Embryonic facial prominence (tissue), 1 donor: ENCODE data around the gene TACC2.
"Not testable (repeated sequence)": the region's sequence is repeated elsewhere in the genome, so short reads cannot be mapped to it uniquely, and the experiment has no call there.

Experiments
- DNase-seq: peaks from one replicate; pipeline ENCODE4 v3.0.0-alpha.2; 2016; ENCODE audit errors: extremely low spot score

TACC2 gene

GRCh38 chr10:121984463-121984862 is 4.5 kb upstream of the TACC2 start:
- no peak for DNase-seq

DNA sequence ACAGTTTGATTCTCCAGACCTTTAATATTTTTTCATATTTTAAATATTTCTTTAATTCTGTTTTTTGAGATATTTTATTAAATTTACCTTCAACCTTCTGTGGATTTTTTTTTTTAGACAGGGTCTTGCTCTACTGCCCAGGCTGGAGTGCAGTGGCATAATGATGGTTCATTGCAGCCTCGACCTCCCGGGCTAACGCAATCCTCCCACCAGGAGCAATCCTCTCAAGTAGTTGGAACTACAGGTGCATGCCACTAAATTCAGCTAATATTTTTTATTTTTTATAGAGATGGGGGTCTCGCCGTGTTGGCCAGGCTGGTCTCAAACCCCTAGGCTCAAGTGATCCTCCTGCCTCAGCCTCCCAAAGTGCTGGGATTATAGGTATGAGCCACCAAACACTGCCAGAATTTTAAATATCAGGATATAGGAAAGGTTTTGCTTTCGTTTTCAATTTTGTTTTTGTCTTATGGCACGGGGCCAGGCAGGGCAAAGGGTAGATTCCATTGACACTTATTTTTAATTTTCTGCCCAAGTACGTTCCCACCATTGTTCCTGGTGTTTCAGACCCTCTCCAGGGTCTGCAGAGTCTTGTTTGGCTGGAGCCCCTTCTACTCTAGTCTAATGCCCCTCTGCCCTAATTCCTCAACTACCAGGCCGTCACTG is 1.2 kb downstream of the TACC2 start:
- no peak for DNase-seq

DNA sequence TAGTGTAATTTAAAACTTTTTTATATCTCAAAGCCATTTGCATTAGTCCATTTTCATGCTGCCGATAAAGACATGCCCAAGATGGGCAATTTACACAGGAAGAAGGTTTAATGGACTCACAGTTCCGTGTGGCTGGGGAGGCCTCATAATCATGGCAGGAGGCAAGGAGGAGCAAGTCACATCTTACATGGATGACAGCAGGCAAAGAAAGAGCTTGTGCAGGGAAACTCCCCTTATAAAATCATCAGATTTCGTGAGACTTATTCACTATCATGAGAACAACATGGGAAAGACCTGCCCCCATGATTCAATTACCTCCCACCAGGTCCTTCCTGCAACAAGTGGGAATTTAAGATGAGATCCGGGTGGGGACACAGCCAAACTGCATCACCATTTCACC is 2.8 kb downstream of the TACC2 start:
- not testable (repeated sequence) for DNase-seq

DNA sequence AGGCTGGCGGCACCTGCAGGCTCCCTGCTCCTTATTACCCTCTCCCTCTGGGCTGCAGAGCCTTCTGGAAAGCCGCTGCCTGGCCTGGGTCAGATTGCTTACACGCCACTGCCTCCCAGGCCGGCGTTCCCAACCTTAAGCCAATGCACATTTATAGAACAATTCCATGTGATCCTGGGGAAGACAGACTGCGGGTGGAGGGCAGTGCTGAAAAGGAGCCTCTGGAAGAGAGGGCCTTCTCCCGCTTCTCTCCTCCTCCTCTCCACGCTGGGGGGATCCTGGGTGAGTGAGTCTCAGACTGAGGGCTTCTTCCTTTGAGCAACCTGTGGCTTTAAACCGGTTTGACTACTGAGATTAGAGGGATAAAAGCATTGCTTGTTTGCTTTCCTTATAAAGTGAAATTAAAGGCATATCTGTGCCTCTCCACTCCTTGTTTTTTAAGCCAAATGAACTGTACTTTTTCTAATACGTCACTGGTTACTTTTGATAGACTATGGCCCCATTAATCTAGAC is 5.5 kb downstream of the TACC2 start:
- DNase-seq = no peak

- DNase-seq = no peak
These were observed 9.5 kb downstream of the TACC2 start for GRCh38 chr10:121998462-121998861.

DNA sequence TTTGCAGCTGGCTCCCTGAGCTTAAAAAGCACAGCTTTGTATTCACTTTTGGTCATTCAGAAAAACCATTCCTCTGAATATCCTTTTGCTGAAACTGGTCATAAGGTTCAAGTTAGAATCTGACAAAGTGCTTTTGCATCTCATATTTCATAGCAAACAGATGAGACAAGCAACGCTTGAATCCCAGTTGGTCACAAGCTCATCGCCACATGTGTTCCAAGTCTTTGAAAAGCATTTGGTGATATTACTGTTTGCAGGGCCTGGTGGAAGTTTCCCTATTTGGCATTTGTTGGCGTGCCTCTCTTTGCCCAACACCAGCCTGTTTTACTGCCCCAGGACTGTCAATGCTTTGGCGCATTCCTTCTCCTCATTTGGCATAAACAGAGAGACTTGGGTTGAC is 10.3 kb downstream of the TACC2 start:
- DNase-seq = no peak

GRCh38 chr10:122001698-122002097 is 12.7 kb downstream of the TACC2 start:
- no peak for DNase-seq

DNA sequence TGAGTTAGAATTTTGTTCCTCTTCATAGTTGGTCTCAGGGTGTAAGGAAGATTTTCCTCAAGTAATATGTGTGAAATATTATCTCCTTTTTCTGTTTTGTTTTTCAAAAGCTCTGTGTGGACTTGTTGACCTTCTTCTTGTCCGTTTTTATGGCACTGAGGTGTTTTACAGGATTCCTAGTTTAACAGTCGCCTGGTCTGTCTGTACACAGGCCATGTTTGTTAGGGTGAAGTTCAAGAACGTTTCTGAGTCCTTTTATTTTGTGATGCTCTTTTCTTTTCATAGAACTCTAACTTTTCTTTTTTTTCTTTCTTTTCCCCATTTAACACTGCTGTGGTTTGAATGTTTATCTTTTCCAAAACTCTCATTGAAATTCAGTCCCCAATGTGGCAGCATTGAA is 18.5 kb downstream of the TACC2 start:
- DNase-seq = no peak

DNA sequence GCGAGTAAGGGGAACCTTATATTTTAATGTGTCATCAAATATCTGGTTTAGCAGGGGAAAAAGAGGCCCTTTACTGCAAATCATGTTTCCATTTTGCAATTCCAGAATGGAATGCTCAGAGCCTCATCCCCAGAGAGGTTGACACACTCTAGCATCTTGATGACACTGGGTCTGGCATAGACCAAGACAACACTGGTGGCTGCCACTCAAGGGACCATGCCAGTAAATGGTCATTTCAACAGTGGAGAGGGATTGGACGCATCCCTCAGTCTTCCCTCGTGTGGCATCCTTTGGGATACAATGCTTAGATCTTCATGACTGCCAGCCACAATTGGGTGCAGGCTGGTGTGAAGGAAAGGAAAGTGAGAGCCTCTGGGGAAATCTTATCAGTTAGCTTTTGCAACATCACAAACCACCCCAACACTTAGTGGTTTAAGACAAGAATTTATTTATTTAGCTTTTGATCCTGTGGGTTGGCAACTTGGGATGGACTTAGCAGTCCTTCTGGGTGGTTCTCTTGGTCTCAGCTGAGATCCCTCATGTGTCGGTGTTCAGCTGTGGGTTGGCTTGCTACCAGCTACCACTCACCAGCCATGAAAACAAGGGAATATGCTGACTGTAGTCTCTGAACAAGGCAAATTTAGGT is 21.6 kb downstream of the TACC2 start:
- peak; percentile 50 for DNase-seq

DNA sequence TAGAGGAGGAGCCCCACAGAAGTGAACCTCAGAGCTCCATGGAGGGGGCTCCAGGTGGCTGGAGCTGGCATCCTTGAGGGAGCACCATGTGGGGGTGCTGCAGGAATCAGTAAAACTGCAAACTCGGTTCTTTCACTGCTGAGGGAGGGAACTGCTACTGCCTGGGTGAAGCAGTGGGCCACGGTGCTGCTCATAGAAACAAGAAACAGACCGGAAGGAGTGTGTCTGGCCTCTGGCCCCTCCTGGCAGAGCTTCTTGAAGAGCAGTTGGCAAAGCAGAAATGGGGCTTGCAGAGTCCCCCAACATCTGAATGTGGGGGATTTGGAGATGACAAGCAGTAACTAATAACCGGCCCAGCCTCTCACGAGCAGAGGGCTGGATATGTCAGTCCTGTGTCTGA is 23.8 kb downstream of the TACC2 start:
- no peak for DNase-seq

GRCh38 chr10:122013311-122013780 is 24.4 kb downstream of the TACC2 start:
- DNase-seq = no peak

DNA sequence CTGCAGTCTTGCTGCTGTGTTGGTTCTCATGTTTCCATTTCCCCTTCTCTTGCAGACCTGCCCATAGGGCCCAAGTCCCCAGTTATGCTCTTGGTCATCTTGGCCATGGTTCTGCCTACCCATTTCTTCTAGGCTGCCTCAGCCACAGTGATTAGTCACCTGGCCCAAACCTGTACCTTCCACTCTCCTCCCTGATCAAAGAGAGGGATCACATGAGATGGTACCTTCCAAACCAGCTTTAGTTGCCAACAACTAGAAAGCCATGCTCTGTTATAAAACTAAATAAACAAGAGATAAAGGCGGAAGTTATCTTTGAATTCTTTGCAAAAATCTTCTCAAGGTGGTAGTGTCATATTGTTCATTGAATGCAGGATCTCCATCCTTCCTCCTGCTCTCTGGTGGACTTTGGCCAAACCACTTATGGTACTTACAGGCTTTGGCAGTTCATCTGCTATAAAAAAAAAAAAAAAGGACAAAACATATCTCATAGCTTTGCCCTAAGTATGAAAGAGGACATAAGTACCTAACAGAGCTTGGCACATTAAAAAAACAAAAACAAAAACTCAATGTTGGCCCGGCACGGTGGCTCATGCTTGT is 25.8 kb downstream of the TACC2 start:
- no peak for DNase-seq

- DNase-seq = not testable (repeated sequence)
These were observed 29.0 kb downstream of the TACC2 start for GRCh38 chr10:122017926-122018325.

DNA sequence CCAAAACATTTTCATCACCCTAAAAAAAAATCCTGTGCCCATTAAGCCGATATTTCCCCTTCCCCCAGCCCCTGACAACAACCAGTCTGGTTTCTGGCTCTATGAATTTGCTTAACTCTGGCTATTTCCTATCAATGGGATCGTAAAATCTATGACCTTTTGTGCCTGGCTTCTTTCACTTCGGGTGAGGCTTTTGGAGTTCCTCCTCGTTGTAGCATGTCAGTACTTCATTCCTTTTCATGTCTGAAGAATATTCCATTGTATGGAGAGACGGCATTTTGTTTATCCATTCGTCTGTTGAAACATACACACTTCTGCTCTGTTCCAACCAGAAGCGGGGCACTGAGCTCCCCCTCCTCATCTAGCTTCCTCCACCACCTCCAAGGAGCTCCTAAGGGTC is 29.5 kb downstream of the TACC2 start:
- DNase-seq = no peak

GRCh38 chr10:122018951-122019413 is 30.0 kb downstream of the TACC2 start:
- no peak for DNase-seq

DNA sequence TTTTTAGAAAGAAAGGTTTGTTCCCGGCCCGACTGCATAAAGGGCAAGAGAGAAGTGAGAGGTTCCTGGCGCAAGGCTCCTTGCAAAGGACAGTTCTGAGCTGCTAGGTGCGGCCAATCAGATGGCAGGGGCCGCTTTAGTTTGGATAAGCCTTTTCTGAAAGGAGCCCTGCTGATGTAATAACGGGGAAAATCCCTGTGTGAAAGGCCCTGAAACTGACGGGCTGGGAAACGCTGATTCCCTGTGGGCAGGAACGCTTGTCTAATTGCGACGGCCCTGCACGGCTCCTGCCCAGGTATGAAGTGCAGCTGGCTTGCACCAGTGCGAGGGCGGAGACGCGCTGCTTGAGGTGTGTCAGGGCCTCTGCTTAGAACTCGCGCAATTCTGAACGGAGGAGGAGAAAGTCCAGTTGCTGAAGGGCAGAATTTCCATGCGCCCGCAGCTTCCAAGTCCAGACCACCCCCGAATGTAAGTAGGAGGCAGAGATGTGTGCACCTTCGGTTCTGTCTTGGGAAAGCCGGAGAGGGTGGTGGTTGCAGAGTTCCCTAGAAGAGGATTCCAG is 30.5 kb downstream of the TACC2 start:
- peak; percentile 37 for DNase-seq

DNA sequence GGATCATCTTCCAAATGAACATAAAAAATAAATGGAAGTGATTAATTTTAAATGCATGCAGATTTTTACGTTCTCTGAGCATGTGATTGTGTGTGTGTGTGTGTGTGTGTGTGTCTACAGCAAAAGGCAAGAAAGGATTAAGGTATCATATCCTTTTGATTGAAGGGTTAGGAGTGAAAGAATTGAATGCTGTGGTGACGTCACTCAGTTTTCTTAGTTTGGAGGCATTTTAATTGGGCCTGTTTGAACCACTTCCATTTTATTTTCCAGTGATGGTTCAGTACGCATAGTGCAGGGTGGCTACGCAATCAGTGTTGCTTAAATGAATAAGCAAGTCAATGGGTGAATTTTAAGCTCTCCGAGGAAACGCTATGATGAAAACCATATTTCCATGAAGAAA is 31.3 kb downstream of the TACC2 start:
- DNase-seq = peak; percentile 62

- DNase-seq = peak; percentile 67
These were observed 32.4 kb downstream of the TACC2 start for GRCh38 chr10:122021379-122021778.

DNA sequence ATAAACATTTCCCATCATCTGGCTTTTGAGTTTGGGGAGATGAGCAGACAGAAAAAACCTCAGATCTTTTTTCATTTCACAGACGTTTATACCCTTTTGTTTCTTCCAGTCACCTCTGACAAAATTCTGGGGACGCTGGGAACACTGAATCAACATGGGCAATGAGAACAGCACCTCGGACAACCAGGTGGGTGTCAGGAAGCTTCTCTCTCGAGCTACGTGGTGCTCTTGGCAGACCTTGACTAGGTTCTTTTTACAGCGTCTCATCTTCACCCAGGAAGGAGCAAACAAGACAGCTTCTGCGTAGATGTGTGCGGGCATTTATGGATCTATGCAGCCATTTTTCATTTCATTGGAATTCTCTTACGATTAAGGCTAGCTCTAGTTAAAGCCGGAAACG is 32.9 kb downstream of the TACC2 start:
- DNase-seq = no peak

- DNase-seq = no peak
These were observed 33.3 kb downstream of the TACC2 start for GRCh38 chr10:122022276-122022675.

- not testable (repeated sequence) for DNase-seq
These were observed 34.3 kb downstream of the TACC2 start for GRCh38 chr10:122023257-122023656.

GRCh38 chr10:122029499-122030199 is 40.7 kb downstream of the TACC2 start:
- no peak for DNase-seq
